HepG2 (cell line): ENCODE data around the gene C5AR1. TPM values are rescaled to one million over a fixed set of nuclear protein-coding genes. Genes with fewer than 3 reads are reported as not detected.
A peak's percentile ranks its signal among the peaks of the same experiment; 100 is the strongest.

Experiments used
- CSRNP2 ChIP-seq: sonication (generic); formaldehyde crosslinking; conservative IDR thresholded peaks from 2 replicates; pipeline ENCODE4 v1.8.0; 2022; ENCODE audit warnings: low read depth, missing genetic modification reagents
- HIVEP1 ChIP-seq: sonication (generic); formaldehyde crosslinking; IDR thresholded peaks from 2 replicates; pipeline ENCODE4 v1.4.0; 2020; ENCODE audit warnings: mild to moderate bottlenecking, missing genetic modification reagents
- KAT8 ChIP-seq: IDR thresholded peaks from 2 replicates; pipeline ENCODE4 v1.6.1; 2016; ENCODE audit warnings: missing genetic modification reagents, missing compliant biosample characterization
- KLF6 ChIP-seq: IDR thresholded peaks from 2 replicates; pipeline ENCODE4 v1.8.0; 2016; ENCODE audit warnings: missing biosample characterization, missing genetic modification reagents
- SOX5 ChIP-seq: IDR thresholded peaks from 2 replicates; pipeline ENCODE4 v1.6.1; 2016; ENCODE audit warnings: borderline replicate concordance
- ZNF224 ChIP-seq: sonication (generic); formaldehyde crosslinking; IDR thresholded peaks from 2 replicates; pipeline ENCODE4 v1.5.0; 2020; ENCODE audit warnings: mild to moderate bottlenecking, missing genetic modification reagents
- ZNF432 ChIP-seq: sonication (generic); formaldehyde crosslinking; IDR thresholded peaks from 2 replicates; pipeline ENCODE4 v1.5.0; 2020; ENCODE audit warnings: missing genetic modification reagents, mild to moderate bottlenecking, borderline replicate concordance
- ZNF788 ChIP-seq: sonication (generic); formaldehyde crosslinking; IDR thresholded peaks from 2 replicates; pipeline ENCODE4 v1.5.0; 2020; ENCODE audit warnings: mild to moderate bottlenecking, missing genetic modification reagents, borderline replicate concordance
- polyA plus RNA-seq, 8 experiments: library from polyadenylated mRNA; depleted of rRNA in 3 of 8; stranded (reverse) in 7 of 8; unstranded in 1 of 8; fragments of >200 nt; fragmentation: Illumina TruSeq in 4 of 8; extraction: Trizol in 4 of 8; gene quantifications; 2 replicates each; pipeline versions ENCODE4 v1.2.1 to v1.2.3, GENCODE V29; 2011 to 2016; ENCODE audit warnings: low read depth in 4 of 8, missing spikeins in 1 of 8, mixed read lengths in 1 of 8; ENCODE audit not compliant: insufficient read depth in 1 of 8
- total RNA-seq, 5 experiments: library from RNA; depleted of rRNA; stranded (reverse); fragments of >200 nt; fragmentation: Illumina TruSeq; extraction: Trizol; gene quantifications; 2 replicates each; pipeline ENCODE4 v1.2.3, GENCODE V29; 2016; ENCODE audit warnings: low read depth in 1 of 5
- TF ChIP-seq, protein P1 (sequence below): sonication (generic); formaldehyde crosslinking; IDR thresholded peaks from 2 replicates; pipeline ENCODE4 v1.4.0; 2020; ENCODE audit warnings: missing genetic modification reagents
- TF ChIP-seq, protein P2 (sequence below): sonication (generic); formaldehyde crosslinking; IDR thresholded peaks from 2 replicates; pipeline ENCODE4 v1.8.0; 2022; ENCODE audit warnings: mild to moderate bottlenecking, missing genetic modification reagents, moderate library complexity

C5AR1 gene
- total and polyA plus RNA-seq, 2 of the 13 experiments (the other 11 are each of a cell fraction or from before 2014, with no cell fraction given) = 0.07 to 1.6 TPM

GRCh38 chr19:47273313-47274070, 36.2 kb upstream of the C5AR1 start (continued):
- TF ChIP-seq, protein P1, sequence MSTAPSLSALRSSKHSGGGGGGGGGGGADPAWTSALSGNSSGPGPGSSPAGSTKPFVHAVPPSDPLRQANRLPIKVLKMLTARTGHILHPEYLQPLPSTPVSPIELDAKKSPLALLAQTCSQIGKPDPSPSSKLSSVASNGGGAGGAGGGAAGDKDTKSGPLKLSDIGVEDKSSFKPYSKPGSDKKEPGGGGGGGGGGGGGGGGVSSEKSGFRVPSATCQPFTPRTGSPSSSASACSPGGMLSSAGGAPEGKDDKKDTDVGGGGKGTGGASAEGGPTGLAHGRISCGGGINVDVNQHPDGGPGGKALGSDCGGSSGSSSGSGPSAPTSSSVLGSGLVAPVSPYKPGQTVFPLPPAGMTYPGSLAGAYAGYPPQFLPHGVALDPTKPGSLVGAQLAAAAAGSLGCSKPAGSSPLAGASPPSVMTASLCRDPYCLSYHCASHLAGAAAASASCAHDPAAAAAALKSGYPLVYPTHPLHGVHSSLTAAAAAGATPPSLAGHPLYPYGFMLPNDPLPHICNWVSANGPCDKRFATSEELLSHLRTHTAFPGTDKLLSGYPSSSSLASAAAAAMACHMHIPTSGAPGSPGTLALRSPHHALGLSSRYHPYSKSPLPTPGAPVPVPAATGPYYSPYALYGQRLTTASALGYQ (CRISPR knock-in tag) = no peak
- TF ChIP-seq SOX5 (CRISPR knock-in tag) (no peak), HIVEP1 (peak; percentile 49), ZNF224 (CRISPR knock-in tag) (no peak), ZNF432 (CRISPR knock-in tag) (no peak), KLF6 (no peak), KAT8 (peak; percentile 78), ZNF788 (peak; percentile 69; the same call in 1 of the 2 replicates), CSRNP2 (CRISPR knock-in tag) (no peak)
- TF ChIP-seq, protein P2, sequence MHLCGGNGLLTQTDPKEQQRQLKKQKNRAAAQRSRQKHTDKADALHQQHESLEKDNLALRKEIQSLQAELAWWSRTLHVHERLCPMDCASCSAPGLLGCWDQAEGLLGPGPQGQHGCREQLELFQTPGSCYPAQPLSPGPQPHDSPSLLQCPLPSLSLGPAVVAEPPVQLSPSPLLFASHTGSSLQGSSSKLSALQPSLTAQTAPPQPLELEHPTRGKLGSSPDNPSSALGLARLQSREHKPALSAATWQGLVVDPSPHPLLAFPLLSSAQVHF (CRISPR knock-in tag) = no peak
